ENCODE results near the gene CYP4F8. TPM values are rescaled to one million over a fixed set of nuclear protein-coding genes. Genes with fewer than 3 reads are reported as not detected.
"Not testable (repeated sequence)": the region's sequence is repeated elsewhere in the genome, so short reads cannot be mapped to it uniquely, and the experiment has no call there.

CYP4F8 gene
- total RNA-seq, 1 donor from 2014 or later: not detected

DNA sequence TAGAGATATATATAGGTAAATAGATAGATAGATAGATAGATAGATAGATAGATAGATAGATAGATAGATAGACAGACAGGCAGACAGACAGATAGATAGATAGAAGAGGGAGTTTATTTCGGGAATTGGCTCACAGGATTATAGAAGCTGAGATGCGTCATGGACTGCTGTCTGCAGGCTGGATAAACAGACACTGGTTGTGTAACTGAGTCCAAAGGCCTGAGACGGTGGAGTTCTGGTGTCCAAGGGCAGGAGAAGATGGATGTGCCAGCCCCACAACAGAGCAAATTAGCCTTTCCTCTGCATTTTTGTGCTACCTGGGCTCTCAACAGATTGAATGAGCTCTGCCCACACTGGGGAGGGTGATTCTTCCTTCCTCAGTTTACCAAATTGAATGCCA lies 28.4 kb downstream of the CYP4F8 start:
- H3K9me3 ChIP-seq: no peaks in the 10 kb centered on the region
- H3K27ac ChIP-seq: no peak overlapping the region
- no peak overlapping the region for H3K4me3 ChIP-seq
- intact Hi-C loops (cut with DNase I): no loop called here
- TF ChIP-seq CTCF (IDR thresholded peaks at IDR 0.05): no peak
- H3K36me3 ChIP-seq: no peaks in the 10 kb centered on the region
- no peaks in the 10 kb centered on the region for H3K27me3 ChIP-seq
- no peaks in the 10 kb centered on the region for H3K4me1 ChIP-seq
- no peak for DNase-seq (ENCODE audit: low spot score in 2 of 2)

DNA sequence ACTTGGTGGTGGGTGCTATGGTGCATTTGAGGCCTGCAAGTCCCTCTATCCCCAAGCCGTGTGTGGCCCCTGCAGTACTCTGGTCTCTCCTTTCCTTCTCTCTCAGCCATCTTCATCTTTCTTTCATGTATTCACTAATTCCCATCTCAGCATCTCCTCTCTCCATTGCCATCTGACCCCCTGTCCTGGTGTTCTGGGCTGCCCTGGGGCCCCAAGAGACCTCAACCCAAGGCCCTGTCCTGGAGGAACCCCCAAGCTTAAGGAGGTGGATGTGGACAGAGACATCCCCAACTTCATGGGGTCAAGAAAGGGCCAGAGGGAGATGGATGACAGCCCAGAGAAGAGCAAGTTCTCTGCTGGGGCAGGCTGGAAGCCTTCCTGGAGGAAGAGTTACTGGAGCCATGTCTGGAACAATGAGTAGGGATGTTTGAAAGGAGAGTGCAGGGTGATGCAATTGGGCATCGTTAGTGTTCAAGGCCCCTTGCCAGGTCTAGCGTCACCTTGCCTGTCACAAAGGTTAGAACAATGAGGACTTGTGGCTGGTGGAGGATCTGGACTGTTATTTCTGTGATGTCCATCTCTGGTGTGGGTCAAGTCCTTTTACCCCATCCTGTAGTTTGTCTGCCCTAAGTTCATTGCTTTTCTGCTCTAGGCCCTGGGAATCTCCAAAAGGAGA lies 29.2 kb downstream of the CYP4F8 start:
- intact Hi-C loops (cut with DNase I): no loop called here
- H3K4me3 ChIP-seq: no peak overlapping the region
- H3K36me3 ChIP-seq: no peaks in the 10 kb centered on the region
- DNase-seq (ENCODE audit: low spot score in 2 of 2): no peak
- H3K4me1 ChIP-seq: no peaks in the 10 kb centered on the region
- no peaks in the 10 kb centered on the region for H3K9me3 ChIP-seq
- no peak overlapping the region for H3K27ac ChIP-seq
- no peak for TF ChIP-seq CTCF (IDR thresholded peaks at IDR 0.05)
- H3K27me3 ChIP-seq: no peaks in the 10 kb centered on the region

DNA sequence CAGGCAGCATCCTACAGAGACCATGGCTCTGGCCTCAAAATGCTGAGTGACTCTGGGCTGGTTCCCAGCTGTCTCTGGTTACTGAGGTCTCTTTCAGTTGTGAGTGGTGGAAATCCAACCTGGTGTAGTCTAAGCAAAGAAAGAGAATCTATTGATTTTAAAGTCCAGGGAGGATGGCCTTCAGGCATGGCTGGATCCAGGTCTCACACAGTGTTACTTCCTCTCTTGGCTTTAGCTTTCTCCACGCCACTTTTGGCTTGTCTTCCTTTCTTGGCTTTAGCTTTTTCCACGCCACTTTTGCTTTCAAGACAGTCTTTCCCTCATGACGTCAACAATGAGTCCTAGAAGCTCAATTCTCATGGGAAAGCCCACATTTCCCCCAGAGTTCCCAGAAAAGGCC lies 29.8 kb downstream of the CYP4F8 start:
- TF ChIP-seq CTCF (IDR thresholded peaks at IDR 0.05): no peak
- H3K4me3 ChIP-seq: no peak overlapping the region
- intact Hi-C loops (cut with DNase I): no loop called here
- no peaks in the 10 kb centered on the region for H3K36me3 ChIP-seq
- H3K9me3 ChIP-seq: no peaks in the 10 kb centered on the region
- H3K27ac ChIP-seq: no peak overlapping the region
- H3K27me3 ChIP-seq: no peaks in the 10 kb centered on the region
- no peak for DNase-seq (ENCODE audit: low spot score in 2 of 2)
- no peaks in the 10 kb centered on the region for H3K4me1 ChIP-seq

- Histone ChIP-seq H3K9me3 (no peaks in the 10 kb centered on the region), H3K4me3 (no peak overlapping the region), H3K27ac (no peak overlapping the region), H3K27me3 (no peaks in the 10 kb centered on the region), H3K4me1 (no peaks in the 10 kb centered on the region), H3K36me3 (no peaks in the 10 kb centered on the region)
- intact Hi-C loops (cut with DNase I): no loop called here
- no peak for DNase-seq (ENCODE audit: low spot score in 2 of 2)
- no peak for TF ChIP-seq CTCF (IDR thresholded peaks at IDR 0.05)
These were observed 34.5 kb downstream of the CYP4F8 start for GRCh38 chr19:15649526-15649925.

GRCh38 chr19:15650123-15650522 lies 35.1 kb downstream of the CYP4F8 start:
- H3K27ac ChIP-seq; H3K27me3 ChIP-seq; H3K4me1 ChIP-seq; H3K9me3 ChIP-seq; H3K4me3 ChIP-seq; DNase-seq (ENCODE audit: low spot score in 2 of 2); H3K36me3 ChIP-seq; intact Hi-C loops (cut with DNase I): not testable (repeated sequence)

DNA sequence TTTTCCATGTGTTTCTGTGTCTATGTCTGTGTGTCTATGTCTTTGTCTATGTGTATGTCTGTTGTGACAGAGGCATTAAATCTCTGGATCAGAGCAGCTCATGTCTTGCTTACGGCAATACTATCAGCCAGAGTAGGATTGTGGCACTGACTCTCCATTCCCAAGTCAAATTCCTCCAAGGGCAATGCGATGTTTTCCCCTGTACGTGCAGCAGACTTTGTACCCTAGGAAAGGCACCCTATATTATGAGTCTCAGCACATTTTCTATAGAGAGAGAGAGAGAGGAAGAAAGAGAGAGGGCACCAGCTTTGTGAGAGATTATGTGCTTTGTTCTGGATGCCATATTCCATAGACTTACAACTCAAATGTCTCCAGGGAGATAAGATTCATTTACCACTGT lies 36.8 kb downstream of the CYP4F8 start:
- TF ChIP-seq CTCF (IDR thresholded peaks at IDR 0.05): no peak
- intact Hi-C loops (cut with DNase I): no loop called here

More for the DNA sequence above, 36.8 kb downstream of the CYP4F8 start:
- DNase-seq (ENCODE audit: low spot score in 2 of 2): no peak
- no peaks in the 10 kb centered on the region for H3K27me3 ChIP-seq
- H3K27ac ChIP-seq: no peak overlapping the region
- no peak overlapping the region for H3K4me3 ChIP-seq
- H3K36me3 ChIP-seq: no peaks in the 10 kb centered on the region
- no peaks in the 10 kb centered on the region for H3K9me3 ChIP-seq
- no peaks in the 10 kb centered on the region for H3K4me1 ChIP-seq

Measured in ascending aorta (tissue), 2 donors.